ENCODE results near the gene THPO. TPM values are rescaled to one million over a fixed set of nuclear protein-coding genes. Genes with fewer than 3 reads are reported as not detected.

The THPO gene
- total and polyA plus RNA-seq, 2 donors (not counting 3 experiments of a cell fraction or from before 2014, with no cell fraction given), result 0.08 TPM; not detected in 1

- FAIRE-seq, result no peak
These were observed 5.1 kb downstream of the THPO start for GRCh38 chr3:184372911-184373310.

DNA sequence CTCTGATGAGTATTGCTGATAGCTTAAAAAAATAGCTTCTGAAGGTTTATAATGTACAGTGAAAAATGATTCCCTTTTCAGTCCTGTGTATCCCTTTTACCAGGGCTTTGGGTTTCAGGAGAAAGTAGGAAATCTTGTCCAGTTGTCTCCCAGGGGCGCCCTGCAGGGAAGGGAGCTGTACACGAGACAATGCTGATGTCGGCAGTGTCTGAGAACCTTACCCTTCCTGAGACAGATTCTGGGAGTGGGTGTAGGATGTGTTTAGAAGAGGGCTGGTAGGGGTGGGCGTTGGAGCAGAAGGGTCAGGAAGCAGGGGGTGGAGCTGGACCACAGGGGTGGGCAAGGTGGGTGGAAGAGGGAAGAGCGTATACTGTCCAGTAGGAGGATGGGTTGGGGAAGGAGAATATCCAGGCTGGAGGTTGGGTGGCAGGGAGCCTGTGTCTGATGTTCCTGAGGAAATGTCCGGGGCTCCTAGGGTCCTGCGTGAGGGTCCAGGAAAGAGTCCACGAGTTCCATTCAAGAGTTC is 5.6 kb downstream of the THPO start:
- POLR2A ChIA-PET, result interaction anchor here (1.5 kb wide), 1 partner anchor 141 kb away, joined by 4 read pairs; no protein-coding TSS in a partner anchor
- no peaks in the 10 kb centered on the region for H3K9me3 ChIP-seq (replicated peaks; ENCODE audit: control insufficient read depth, insufficient read depth, low read length)
- H3K27ac ChIP-seq (ENCODE audit: insufficient read depth, low read depth, low read length), result no peak overlapping the region
- no peaks in the 10 kb centered on the region for H4K20me1 ChIP-seq (replicated peaks; ENCODE audit: control insufficient read depth, extremely low read depth, insufficient read depth, low read length)
- H3K27me3 ChIP-seq (ENCODE audit: control insufficient read depth in 2 of 2, insufficient read depth in 2 of 2, low read length in 2 of 2), result peaks cover 9 to 10% of the 10 kb centered on the region in 2 experiments
- BruUV-seq (replicated peaks), result no TSS peak
- no peak for DNase-seq (ENCODE audit: low read depth, low spot score)
- peaks cover 2 to 5% of the 10 kb centered on the region in 2 experiments for H3K36me3 ChIP-seq (ENCODE audit: control insufficient read depth in 2 of 2, extremely low read depth in 1 of 2, insufficient read depth in 2 of 2, low read length in 2 of 2)
- intact Hi-C loops (cut with micrococcal nuclease) (loop anchor here (10.0 kb wide), 1 partner anchor 402 kb away; no protein-coding TSS in a partner anchor), dilution Hi-C loops (cut with MboI; ENCODE audit: extremely low pct_ligation_motif_present, low sequenced_read_pairs) (no loop called here)
- H3K9ac ChIP-seq (replicated peaks; ENCODE audit: extremely low read depth, insufficient read depth, low read length), result no peak overlapping the region
- CTCF ChIA-PET, result interaction anchor here (0.7 to 10.1 kb wide), 28 partner anchors 8 to 189 kb away, joined by 3 to 266 read pairs (median 9); partner anchors contain the start of genes CHRD, CLCN2, EPHB3 and POLR2H
- peaks cover 33% of the 10 kb centered on the region for H3K4me1 ChIP-seq (ENCODE audit: control insufficient read depth, extremely low read depth, insufficient read depth, low read length)
- H3K4me3 ChIP-seq (replicated peaks in 1 of 3; ENCODE audit: insufficient read depth in 1 of 3, low read depth in 1 of 3, low read length in 3 of 3), result no peak overlapping the region
- no peak overlapping the region for H2AFZ ChIP-seq (ENCODE audit: low read depth, low read length)
- H3K9me1 ChIP-seq (replicated peaks; ENCODE audit: control insufficient read depth, extremely low read depth, insufficient read depth, low read length), result no peaks in the 10 kb centered on the region
- no peak for TF ChIP-seq JUN (IDR thresholded peaks at IDR 0.05; ENCODE audit: borderline replicate concordance, insufficient read depth, insufficient read length, low read depth)
- TF ChIP-seq FOS (IDR thresholded peaks at IDR 0.05; ENCODE audit: borderline replicate concordance, insufficient read depth, low read length), result no peak
- no peak for TF ChIP-seq POLR2A (IDR thresholded peaks at IDR 0.05; ENCODE audit: low read depth, low read length)
- no peak for TF ChIP-seq MAX (IDR thresholded peaks at IDR 0.05; ENCODE audit: insufficient read depth, insufficient read length)
- no peak for TF ChIP-seq EZH2 (IDR thresholded peaks at IDR 0.05; ENCODE audit: borderline replicate concordance, low read depth, low read length, severe bottlenecking)
- TF ChIP-seq, protein P1, sequence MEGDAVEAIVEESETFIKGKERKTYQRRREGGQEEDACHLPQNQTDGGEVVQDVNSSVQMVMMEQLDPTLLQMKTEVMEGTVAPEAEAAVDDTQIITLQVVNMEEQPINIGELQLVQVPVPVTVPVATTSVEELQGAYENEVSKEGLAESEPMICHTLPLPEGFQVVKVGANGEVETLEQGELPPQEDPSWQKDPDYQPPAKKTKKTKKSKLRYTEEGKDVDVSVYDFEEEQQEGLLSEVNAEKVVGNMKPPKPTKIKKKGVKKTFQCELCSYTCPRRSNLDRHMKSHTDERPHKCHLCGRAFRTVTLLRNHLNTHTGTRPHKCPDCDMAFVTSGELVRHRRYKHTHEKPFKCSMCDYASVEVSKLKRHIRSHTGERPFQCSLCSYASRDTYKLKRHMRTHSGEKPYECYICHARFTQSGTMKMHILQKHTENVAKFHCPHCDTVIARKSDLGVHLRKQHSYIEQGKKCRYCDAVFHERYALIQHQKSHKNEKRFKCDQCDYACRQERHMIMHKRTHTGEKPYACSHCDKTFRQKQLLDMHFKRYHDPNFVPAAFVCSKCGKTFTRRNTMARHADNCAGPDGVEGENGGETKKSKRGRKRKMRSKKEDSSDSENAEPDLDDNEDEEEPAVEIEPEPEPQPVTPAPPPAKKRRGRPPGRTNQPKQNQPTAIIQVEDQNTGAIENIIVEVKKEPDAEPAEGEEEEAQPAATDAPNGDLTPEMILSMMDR (IDR thresholded peaks at IDR 0.05; ENCODE audit: extremely low read depth in 1 of 2, insufficient read depth in 1 of 2, low read depth in 1 of 2, low read length in 2 of 2), result no peak
- TF ChIP-seq GATA2 (IDR thresholded peaks at IDR 0.05; ENCODE audit: insufficient read depth, insufficient read length, low read depth, low read length), result no peak
- no peak for TF ChIP-seq MYC (IDR thresholded peaks at IDR 0.05; ENCODE audit: low read depth, low read length)
- TF ChIP-seq POLR2AphosphoS5 (IDR thresholded peaks at IDR 0.05; ENCODE audit: insufficient read depth, low read depth, low read length), result no peak
- no peak overlapping the region for H3K4me2 ChIP-seq (ENCODE audit: insufficient read depth, low read length)
- no peak for FAIRE-seq
- no peaks in the 10 kb centered on the region for H3K79me2 ChIP-seq (ENCODE audit: control insufficient read depth, insufficient read depth, low read length)

More at GRCh38 chr3:184372911-184373310, 5.1 kb downstream of the THPO start:
- Histone ChIP-seq H3K4me2 (ENCODE audit: insufficient read depth, low read length) (no peak overlapping the region), H3K9me1 (replicated peaks; ENCODE audit: control insufficient read depth, extremely low read depth, insufficient read depth, low read length) (no peaks in the 10 kb centered on the region), H3K9ac (replicated peaks; ENCODE audit: extremely low read depth, insufficient read depth, low read length) (no peak overlapping the region), H3K4me3 (replicated peaks in 1 of 3; ENCODE audit: insufficient read depth in 1 of 3, low read depth in 1 of 3, low read length in 3 of 3) (no peak overlapping the region), H3K27me3 (ENCODE audit: control insufficient read depth in 2 of 2, insufficient read depth in 2 of 2, low read length in 2 of 2) (peaks cover 11 to 12% of the 10 kb centered on the region in 2 experiments), H3K79me2 (ENCODE audit: control insufficient read depth, insufficient read depth, low read length) (no peaks in the 10 kb centered on the region), H3K9me3 (replicated peaks; ENCODE audit: control insufficient read depth, insufficient read depth, low read length) (no peaks in the 10 kb centered on the region), H4K20me1 (replicated peaks; ENCODE audit: control insufficient read depth, extremely low read depth, insufficient read depth, low read length) (no peaks in the 10 kb centered on the region), H2AFZ (ENCODE audit: low read depth, low read length) (no peak overlapping the region), H3K27ac (ENCODE audit: insufficient read depth, low read depth, low read length) (no peak overlapping the region), H3K36me3 (ENCODE audit: control insufficient read depth in 2 of 2, extremely low read depth in 1 of 2, insufficient read depth in 2 of 2, low read length in 2 of 2) (peaks cover 0 to 3% of the 10 kb centered on the region in 2 experiments), H3K4me1 (ENCODE audit: control insufficient read depth, extremely low read depth, insufficient read depth, low read length) (peaks cover 30% of the 10 kb centered on the region)
- no peak for DNase-seq (ENCODE audit: low read depth, low spot score)
- dilution Hi-C loops (cut with MboI; ENCODE audit: extremely low pct_ligation_motif_present, low sequenced_read_pairs) (no loop called here), intact Hi-C loops (cut with micrococcal nuclease) (loop anchor here (10.0 kb wide), 1 partner anchor 402 kb away; no protein-coding TSS in a partner anchor)
- POLR2A ChIA-PET, result no interaction called here
- no TSS peak for BruUV-seq (replicated peaks)
- TF ChIP-seq MYC (IDR thresholded peaks at IDR 0.05; ENCODE audit: low read depth, low read length) (no peak), POLR2AphosphoS5 (IDR thresholded peaks at IDR 0.05; ENCODE audit: insufficient read depth, low read depth, low read length) (no peak), EZH2 (IDR thresholded peaks at IDR 0.05; ENCODE audit: borderline replicate concordance, low read depth, low read length, severe bottlenecking) (no peak), GATA2 (IDR thresholded peaks at IDR 0.05; ENCODE audit: insufficient read depth, insufficient read length, low read depth, low read length) (no peak), FOS (IDR thresholded peaks at IDR 0.05; ENCODE audit: borderline replicate concordance, insufficient read depth, low read length) (no peak)
- CTCF ChIA-PET, result interaction anchor here (0.7 to 10.1 kb wide), 10 partner anchors 9 to 189 kb away, joined by 3 to 266 read pairs (median 32); partner anchors contain the start of gene EPHB3

Data from endothelial cell of umbilical vein (primary cell).